ENCODE results near the gene PJA2.

The PJA2 gene

DNA sequence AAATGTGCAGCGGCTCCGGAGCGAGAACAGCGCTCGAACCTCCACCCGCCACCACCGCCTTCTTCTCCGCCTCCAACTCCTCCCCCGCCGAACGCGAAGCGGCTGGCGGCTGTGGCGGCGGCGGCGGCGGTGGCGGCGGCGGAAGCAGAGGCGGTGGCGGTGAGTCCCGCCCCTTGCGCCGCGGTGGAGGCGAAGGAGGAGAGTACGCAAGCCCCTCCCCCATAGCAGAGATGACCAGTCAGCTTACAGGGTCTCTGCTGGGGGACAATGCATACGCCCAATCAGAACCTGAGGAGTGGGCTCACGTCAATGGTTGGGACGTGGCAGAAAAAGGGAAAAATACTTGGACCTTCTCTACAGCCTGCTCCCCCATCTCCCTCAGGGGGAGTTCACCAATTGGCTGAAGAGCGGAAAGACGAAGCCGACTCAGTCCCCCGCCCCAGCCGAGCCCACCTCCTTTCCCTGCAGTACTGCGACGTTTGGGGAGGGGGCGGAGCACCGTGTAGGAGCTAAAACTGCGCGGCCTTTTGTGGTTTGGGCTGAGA is at the start of gene PJA2:
PJA2 (minus strand) TSS at position 131 of the 545 bp plus-strand sequence. CDS start 26,541 bp downstream, outside the sequence.
- POLR2A ChIA-PET = interaction anchor here (0.7 to 1.9 kb wide), 12 partner anchors 8 to 682 kb away, joined by 3 to 8 read pairs (median 4); partner anchors contain the start of gene MAN2A1
- CTCF ChIA-PET = no interaction called here
- peak; percentile 90 for DNase-seq (ENCODE audit: extremely low spot score)
- TF ChIP-seq FOXK2 (IDR thresholded peaks at IDR 0.05) (no peak), PKNOX1 (IDR thresholded peaks at IDR 0.05) (peak; percentile 97)

GRCh38 chr5:109455598-109456096 is 45.9 kb upstream of the PJA2 start:
- POLR2A ChIA-PET = no interaction called here
- CTCF ChIA-PET = no interaction called here
- TF ChIP-seq CTBP1 (IDR thresholded peaks at IDR 0.05; ENCODE audit: borderline replicate concordance) (no peak), PKNOX1 (IDR thresholded peaks at IDR 0.05) (no peak)
- DNase-seq (ENCODE audit: extremely low spot score) = peak; percentile 10

GRCh38 chr5:109454731-109455505 is 45.1 kb upstream of the PJA2 start:
- ChIA-PET CTCF (no interaction called here), POLR2A (no interaction called here)
- DNase-seq (ENCODE audit: extremely low spot score) = no peak
- TF ChIP-seq BHLHE40 (IDR thresholded peaks at IDR 0.05; ENCODE audit: borderline replicate concordance) = no peak
- no peak for TF ChIP-seq HDGF (IDR thresholded peaks at IDR 0.05; ENCODE audit: borderline replicate concordance)
- TF ChIP-seq SP1 (IDR thresholded peaks at IDR 0.05) = no peak
- no peak for TF ChIP-seq FOXA1 (IDR thresholded peaks at IDR 0.05)
- no peak for TF ChIP-seq TARDBP (IDR thresholded peaks at IDR 0.05)
- no peak for TF ChIP-seq NFRKB (IDR thresholded peaks at IDR 0.05)
- TF ChIP-seq ARNT (IDR thresholded peaks at IDR 0.05) = no peak
- no peak for TF ChIP-seq PKNOX1 (IDR thresholded peaks at IDR 0.05)
- TF ChIP-seq SUZ12 (IDR thresholded peaks at IDR 0.05) = no peak
- no peak for TF ChIP-seq ZNF384 (IDR thresholded peaks at IDR 0.05)
- TF ChIP-seq FOXK2 (IDR thresholded peaks at IDR 0.05) = no peak
- no peak for TF ChIP-seq FOXM1 (IDR thresholded peaks at IDR 0.05; ENCODE audit: borderline replicate concordance)
- no peak for TF ChIP-seq CTBP1 (IDR thresholded peaks at IDR 0.05; ENCODE audit: borderline replicate concordance)
- TF ChIP-seq LEF1 (IDR thresholded peaks at IDR 0.05; ENCODE audit: borderline replicate concordance) = no peak
- TF ChIP-seq ELF4 (IDR thresholded peaks at IDR 0.05) = no peak
- no peak for TF ChIP-seq L3MBTL2 (conservative IDR thresholded peaks at IDR 0.05)

DNA sequence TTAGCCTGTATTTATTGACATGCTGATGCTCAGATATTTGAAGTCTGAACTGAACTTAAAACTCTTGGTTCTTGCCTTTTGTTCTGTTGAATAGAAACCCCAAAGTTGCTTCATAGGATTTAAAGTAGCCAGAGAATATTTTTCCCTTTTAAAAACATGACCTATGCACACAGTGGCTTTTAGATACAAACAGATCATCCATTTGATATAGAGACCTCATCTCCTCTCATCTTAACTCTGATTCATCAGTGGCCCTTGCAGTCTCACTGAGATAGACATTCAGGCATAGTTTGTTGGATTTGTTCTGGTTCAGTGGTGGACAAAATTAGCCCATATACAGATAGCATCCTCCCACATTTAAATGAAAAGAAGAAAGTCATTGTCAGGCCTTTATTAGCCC is 43.5 kb upstream of the PJA2 start:
- CTCF ChIA-PET = interaction anchor here (0.7 kb wide), 1 partner anchor 811 kb away, joined by 5 read pairs; no protein-coding TSS in a partner anchor
- DNase-seq (ENCODE audit: extremely low spot score) = no peak
- POLR2A ChIA-PET = no interaction called here
- TF ChIP-seq ELF4 (IDR thresholded peaks at IDR 0.05) (no peak), NFRKB (IDR thresholded peaks at IDR 0.05) (no peak), PKNOX1 (IDR thresholded peaks at IDR 0.05) (no peak), FOXK2 (IDR thresholded peaks at IDR 0.05) (no peak), TARDBP (IDR thresholded peaks at IDR 0.05) (no peak), ZNF384 (IDR thresholded peaks at IDR 0.05) (no peak), CTBP1 (IDR thresholded peaks at IDR 0.05; ENCODE audit: borderline replicate concordance) (no peak)

- ChIA-PET POLR2A (no interaction called here), CTCF (interaction anchor here (0.7 kb wide), 1 partner anchor 810 kb away, joined by 5 read pairs; no protein-coding TSS in a partner anchor)
- no peak for DNase-seq (ENCODE audit: extremely low spot score)
- TF ChIP-seq FOXA1 (IDR thresholded peaks at IDR 0.05) (no peak), HDGF (IDR thresholded peaks at IDR 0.05; ENCODE audit: borderline replicate concordance) (no peak), FOXK2 (IDR thresholded peaks at IDR 0.05) (no peak), NFRKB (IDR thresholded peaks at IDR 0.05) (no peak), LEF1 (IDR thresholded peaks at IDR 0.05; ENCODE audit: borderline replicate concordance) (no peak), FOXM1 (IDR thresholded peaks at IDR 0.05; ENCODE audit: borderline replicate concordance) (no peak), ZNF384 (IDR thresholded peaks at IDR 0.05) (no peak), SUZ12 (IDR thresholded peaks at IDR 0.05) (no peak)
These were observed 42.9 kb upstream of the PJA2 start for GRCh38 chr5:109452661-109453060.

- POLR2A ChIA-PET = no interaction called here
These were observed 41.4 kb upstream of the PJA2 start for GRCh38 chr5:109451146-109451545.

More at GRCh38 chr5:109451146-109451545, 41.4 kb upstream of the PJA2 start:
- no peak for DNase-seq (ENCODE audit: extremely low spot score)
- CTCF ChIA-PET = interaction anchor here (0.9 kb wide), 1 partner anchor 809 kb away, joined by 3 read pairs; no protein-coding TSS in a partner anchor
- TF ChIP-seq ARNT (IDR thresholded peaks at IDR 0.05) (no peak), SUZ12 (IDR thresholded peaks at IDR 0.05) (no peak), LEF1 (IDR thresholded peaks at IDR 0.05; ENCODE audit: borderline replicate concordance) (no peak), PKNOX1 (IDR thresholded peaks at IDR 0.05) (no peak), BHLHE40 (IDR thresholded peaks at IDR 0.05; ENCODE audit: borderline replicate concordance) (no peak), NFRKB (IDR thresholded peaks at IDR 0.05) (no peak), FOXM1 (IDR thresholded peaks at IDR 0.05; ENCODE audit: borderline replicate concordance) (no peak), HDGF (IDR thresholded peaks at IDR 0.05; ENCODE audit: borderline replicate concordance) (no peak), SP1 (IDR thresholded peaks at IDR 0.05) (no peak), TARDBP (IDR thresholded peaks at IDR 0.05) (no peak), CTBP1 (IDR thresholded peaks at IDR 0.05; ENCODE audit: borderline replicate concordance) (no peak), ZNF384 (IDR thresholded peaks at IDR 0.05) (no peak), FOXK2 (IDR thresholded peaks at IDR 0.05) (no peak), L3MBTL2 (conservative IDR thresholded peaks at IDR 0.05) (no peak), ELF4 (IDR thresholded peaks at IDR 0.05) (no peak), FOXA1 (IDR thresholded peaks at IDR 0.05) (no peak)

Data from HEK293T (cell line).